HG03103 (cell line): ENCODE results near the gene SEMA7A.

Source experiments
- ATAC-seq: cut with Tn5 transposase; IDR thresholded peaks from one replicate; pipeline ENCODE4 v1.9.1; 2021; ENCODE audit warnings: low read depth; ENCODE audit not compliant: unreplicated experiment

The SEMA7A gene

DNA sequence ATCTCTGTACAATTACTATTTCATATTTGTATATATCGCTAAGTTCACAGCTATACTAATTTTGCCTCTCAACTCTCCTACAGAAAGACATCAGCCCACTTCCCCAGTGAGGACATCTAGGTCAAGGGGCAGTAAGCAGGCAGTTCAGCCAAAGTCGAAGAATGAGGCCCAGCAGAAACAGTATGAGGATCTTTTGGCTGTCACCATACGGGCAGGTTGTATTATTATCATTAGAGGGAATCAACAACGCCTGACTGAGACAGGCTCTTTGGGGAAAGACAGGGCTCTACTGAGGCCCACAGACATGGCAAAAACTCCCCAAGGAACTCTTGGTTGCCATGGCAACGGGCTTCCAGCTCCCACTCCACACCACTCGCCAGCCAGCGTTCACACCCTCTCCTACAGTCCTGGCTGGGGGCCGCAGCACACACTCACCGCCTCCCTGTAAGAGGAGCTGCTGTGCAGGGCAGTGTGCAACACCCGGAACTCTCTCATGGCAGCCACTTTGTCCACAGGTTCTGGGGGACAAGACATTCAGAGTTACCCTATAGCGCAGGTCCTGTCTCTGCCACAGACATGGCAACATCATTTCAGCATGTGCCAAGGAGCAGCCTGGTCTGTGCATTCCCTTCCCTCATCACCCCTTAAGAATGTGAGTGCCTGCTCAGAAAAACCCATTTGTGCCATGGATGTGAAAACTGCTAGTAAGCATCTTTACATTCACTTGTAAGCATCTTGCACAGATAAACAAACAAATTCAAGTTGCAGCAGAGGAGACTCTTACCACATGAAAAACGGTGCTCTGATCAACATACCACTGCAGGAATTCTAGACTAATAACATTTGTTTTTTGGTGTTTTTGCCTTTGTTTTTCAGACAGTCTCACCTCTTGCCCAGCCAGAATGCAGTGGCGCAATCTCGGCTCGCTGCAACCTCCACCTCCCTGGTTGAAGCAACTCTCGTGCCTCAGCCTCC, 18.4 kb upstream of the SEMA7A start:
- no peak for ATAC-seq

DNA sequence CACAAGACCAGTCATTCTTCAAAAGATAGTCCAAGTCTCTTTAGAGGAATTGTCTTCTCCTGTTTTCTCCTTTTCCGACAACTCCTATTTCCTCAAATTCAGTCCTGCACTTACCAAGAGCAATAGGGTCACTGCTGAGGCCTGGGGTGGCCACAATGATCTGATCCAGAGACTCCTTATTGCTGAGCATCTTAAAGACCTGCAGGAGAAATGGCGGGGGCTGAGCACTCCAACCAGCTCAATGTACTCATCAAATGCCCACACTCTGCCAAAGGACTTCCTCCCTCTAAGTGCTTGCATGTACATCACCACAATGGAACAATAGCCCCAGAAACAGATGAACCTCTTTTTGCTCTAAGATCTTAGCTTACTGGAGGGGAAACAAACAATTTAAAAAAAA, 17.6 kb upstream of the SEMA7A start:
- ATAC-seq, result no peak

GRCh38 chr15:74449643-74450205, 16.0 kb upstream of the SEMA7A start:
- ATAC-seq, result no peak

DNA sequence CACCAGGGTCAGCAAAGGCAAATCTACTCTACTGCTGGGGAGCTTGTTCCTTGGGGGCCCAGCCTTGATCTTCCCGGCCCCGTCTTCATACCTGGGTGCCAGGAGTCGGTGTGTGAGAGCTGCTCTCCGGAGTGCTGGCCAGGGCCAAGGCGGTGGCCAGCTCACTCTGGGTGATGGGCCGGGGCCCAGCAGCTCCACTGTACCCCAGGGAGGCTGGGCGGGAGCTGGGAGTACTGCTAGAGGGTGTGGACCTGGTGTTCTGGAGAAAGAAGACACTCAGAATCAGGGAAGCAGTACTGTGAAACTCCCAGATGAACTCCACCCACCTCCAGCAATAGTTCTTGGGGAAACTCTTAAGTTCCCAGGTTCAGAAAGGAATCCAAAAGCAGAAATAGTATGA, 15.3 kb upstream of the SEMA7A start:
- ATAC-seq, result no peak

DNA sequence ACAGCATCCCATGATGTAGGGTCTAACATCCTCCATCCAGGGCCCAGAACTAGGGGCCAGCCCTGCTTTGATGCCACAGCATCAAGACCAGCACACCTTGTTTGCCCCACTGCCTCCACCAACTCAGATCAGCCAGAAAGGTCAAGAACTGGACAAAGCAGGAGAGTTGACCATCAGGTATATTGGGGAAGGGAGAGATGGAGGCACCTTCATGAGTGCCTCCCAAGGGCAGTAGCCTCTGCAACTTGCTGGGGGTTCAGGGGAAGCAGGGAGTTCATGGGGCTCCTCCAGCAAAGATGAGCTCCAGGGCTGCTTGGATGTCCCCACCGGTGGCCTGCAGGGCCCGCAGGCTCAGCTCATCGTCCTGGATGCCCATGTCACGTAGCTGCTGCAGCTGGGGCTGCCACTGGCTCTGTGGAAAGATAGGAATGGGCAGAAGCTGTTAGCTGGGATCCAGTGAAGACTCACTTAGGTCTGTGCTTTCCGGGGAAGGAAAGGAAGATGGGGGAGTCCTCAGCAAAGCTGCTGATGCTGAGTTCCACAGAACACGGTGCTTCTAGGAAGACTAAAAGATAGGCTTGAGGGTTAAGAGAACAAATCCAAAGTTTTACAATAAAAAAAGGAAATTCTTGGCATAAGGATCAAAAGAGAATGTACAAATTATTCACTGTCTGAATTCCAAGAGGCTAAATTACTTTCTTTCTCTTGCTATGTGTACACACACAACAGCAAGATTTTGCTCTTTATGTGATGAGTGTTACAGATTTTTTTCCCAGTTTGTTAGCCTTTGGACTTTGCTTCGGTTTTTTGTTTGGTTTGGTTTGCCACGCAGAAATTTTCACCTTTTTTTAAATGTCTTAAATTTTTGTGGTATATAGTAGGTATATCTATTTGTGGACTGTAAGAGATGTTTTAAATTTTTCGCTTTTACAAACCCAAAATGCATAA, 12.3 kb upstream of the SEMA7A start:
- ATAC-seq, result no peak

DNA sequence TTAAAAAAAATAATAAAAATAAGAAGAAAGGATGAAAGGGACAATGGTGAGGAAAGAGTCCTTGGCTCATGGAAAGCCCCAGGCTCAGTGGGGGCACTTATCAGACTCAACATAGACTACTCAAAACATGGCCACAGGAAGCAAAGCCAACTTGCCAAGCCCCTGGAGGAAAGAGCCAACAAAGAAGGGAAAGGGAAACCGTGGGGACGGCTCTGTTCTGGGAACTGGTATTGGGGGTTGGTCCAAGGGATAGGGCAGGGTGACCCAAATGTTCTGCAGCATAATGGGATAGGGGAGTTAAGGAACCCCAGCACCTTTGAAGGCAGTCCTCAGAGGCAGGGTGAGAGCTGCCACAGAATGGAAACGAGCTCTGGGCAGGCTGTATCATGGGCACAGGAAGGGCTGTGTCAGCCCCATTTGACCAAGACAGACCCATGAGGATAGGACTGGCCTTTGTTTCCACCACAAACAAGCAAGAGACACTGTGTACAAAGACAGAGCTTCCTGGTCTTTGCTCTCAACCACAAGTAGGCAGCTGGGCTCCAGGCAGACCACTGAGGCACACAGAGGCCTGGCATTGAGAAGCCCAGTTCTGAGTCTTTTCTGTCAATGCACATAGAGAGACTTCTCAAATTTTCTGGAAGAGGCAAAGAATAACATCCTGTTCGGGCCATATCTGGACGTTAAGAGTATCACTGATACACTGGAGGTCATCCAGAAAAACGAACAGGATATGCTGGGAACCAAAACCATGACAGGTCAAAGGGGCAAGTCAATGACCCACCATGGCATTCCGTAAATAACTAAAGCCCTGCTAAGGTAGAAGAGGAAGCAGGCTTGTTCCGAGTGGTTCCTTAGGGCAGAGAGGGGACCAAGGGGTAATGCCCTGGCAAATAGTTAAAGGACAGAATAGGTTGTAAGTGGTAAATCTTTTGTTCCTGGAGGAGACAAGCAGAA, 10.6 kb upstream of the SEMA7A start:
- ATAC-seq, result no peak

- ATAC-seq, result no peak
These were observed 9.5 kb upstream of the SEMA7A start for GRCh38 chr15:74443100-74443909.

GRCh38 chr15:74442604-74443003, 8.8 kb upstream of the SEMA7A start:
- no peak for ATAC-seq

GRCh38 chr15:74442063-74442462, 8.3 kb upstream of the SEMA7A start:
- no peak for ATAC-seq

GRCh38 chr15:74441248-74441941, 7.6 kb upstream of the SEMA7A start:
- no peak for ATAC-seq

DNA sequence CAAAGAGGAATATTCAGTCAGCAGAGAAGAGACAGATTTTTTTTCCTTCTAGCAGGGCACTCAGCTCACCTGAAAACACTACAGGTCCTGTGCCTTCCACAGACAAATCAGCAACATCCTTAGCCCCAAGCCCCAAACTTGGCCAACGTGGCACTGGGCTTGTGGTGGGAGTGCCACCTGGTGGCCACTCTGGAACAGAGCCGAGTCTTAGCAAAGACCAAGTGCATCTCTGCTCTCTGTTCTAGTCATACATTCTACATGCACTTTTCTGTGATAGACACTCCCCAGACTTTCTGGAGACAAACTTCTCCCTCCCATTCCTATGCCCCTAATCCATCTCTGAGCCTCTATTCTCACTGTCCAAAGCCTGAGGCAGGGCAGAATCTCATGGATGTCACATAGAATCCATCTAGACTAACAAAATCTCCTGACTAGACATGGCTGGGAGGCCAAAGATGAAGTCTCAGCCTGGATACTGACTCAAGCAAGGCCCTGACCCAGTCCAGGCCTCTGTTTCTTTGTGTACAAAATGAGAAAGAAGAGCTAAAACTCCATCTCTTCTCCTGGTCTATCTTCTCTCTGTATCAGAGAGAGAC, 5.1 kb upstream of the SEMA7A start:
- no peak for ATAC-seq

DNA sequence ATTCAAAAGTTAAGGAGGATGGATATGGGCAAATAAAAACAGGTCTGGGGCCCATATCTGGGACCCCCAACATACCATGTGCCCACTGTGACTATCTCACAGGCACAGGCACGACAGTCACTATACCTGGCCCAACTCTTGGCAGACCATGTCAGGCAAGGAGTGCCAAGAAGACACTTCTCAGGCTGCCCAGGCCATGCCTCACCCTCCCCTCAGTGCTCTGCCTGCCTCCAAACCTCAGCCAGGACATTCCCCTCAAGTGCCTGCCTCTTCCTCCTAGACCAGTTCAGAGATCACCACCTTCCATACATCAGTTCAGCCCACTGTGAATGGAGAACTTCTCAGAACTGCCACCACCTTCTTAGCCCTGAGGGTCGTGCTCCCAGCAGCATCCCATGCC, 4.4 kb upstream of the SEMA7A start:
- ATAC-seq, result no peak

DNA sequence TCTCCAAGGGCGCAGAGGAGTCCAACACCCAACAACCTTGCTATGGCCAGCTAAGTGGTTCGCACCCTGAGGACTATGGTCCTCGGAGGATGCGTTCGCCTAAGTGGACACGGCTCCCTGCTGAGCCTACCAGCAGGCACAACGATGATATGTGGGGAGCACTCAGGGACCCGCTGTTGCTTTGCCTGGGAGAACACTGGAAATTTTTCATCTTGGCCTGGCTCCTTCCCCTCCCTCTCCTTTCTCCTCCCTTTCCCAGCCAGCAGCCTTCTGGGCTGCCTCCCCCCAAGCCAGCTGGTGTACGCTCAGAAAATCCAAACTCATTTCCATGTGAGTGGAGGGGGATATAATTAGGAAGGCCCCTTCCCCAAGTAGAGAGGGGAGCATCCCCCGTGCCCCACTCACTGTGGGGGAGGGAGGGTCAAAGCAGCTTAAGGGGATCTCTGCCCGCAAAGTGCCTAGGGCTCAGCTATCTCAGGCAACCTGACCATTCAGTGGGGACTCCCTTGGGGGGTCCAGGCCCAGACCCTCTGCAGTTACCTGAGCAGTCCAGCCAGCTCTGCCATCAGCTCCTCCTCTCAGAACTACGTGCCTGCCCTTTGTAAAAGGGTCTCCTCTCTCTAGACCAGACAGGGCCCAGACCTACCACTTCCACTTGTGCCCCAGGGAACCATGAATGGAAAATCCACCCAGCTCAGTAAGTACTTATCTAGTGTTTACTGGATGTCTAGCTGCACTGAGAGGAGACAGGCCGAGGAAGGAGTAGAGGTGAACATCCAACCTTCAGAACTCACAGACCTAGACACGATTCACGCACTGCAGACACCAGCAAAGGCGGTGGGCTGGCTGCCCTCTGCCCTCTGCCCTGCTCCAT, 742 bp upstream of the SEMA7A start:
- peak; percentile 13 for ATAC-seq

DNA sequence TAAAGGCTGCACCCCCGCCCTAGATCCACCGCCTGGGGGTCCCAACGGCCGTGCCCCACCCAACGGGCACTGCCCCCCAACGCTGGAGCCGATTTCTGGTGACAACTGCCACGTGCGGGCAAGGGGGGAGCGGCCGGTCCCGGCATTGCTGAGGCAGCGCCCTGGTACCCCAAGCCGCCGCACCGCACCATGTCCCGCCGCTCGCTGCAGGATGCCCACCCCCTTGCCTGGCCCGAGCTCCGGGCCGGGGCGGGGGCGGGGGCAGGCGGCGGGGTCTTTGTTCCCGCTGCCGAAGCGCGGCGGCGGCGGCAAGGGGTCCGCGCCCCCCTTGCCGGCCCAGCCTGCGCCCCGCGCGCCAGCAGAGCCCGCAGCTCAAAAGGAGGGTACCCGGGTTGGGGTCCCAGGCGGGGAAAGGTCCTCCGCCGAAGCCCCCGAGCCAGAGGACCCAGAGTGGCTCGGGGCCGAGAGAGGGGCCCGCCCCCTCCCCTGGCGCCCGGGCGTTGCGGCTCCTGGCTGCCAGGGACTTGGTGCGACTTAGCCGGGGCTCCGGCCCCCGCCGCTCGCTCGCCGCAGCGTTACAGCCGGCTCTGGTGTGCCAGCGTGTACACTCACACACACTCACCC, 678 bp downstream of the SEMA7A start:
- peak; percentile 16 for ATAC-seq

DNA sequence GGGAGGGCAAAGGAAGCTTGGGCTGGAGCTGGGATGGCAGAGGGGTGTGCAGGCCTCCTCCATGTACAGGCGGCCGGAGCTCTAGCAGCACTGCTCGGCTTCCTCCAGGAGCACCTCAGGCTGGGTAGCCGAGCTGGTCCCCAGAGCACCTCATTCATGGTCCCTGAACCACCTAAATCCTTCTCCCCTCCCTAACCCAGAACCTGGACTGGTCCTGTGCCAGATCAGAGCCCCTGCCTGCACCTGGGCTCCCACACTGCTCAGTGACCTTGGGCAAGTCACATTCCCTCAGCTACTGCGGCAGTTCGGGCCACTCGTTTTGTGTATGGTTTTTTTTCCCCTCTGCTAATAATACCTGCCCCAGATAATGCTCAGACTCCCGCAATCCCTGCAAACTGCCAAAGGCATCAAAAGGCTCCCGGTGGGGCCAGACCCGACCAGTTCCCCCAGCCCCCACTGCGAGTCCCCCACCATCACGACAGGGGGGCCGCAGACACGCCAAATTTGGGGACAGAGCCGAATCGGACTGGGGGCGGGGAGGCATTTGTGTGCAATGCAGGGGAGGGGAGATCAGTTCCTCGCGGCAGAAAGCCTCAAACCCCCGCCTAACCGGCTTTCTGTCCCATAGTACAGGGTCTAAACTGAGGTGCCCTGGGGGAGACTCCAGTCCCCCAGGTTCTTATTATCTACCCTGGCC, 1.3 kb downstream of the SEMA7A start:
- ATAC-seq, result no peak

DNA sequence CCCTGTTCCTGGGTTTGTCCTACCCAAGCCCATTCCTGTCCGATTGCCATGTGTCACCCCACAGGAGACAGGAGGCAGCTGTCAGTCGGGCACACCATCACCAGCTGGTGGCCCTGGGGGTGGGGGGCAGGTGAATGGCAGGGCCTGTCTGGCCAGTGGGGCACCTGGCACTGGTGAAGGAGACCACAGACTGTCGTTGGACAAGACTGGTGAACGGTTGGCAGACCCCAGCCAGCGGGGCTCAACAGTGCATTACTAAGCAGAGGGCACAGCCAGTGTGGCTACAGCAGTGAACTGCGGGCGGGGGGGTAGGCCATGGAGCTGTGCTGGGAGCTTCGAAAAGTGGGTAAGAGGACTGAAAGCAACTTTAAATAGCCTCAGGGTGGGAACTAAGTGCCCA, 2.1 kb downstream of the SEMA7A start:
- ATAC-seq, result no peak
